ENCODE results near the gene ASTL.

ASTL gene

DNA sequence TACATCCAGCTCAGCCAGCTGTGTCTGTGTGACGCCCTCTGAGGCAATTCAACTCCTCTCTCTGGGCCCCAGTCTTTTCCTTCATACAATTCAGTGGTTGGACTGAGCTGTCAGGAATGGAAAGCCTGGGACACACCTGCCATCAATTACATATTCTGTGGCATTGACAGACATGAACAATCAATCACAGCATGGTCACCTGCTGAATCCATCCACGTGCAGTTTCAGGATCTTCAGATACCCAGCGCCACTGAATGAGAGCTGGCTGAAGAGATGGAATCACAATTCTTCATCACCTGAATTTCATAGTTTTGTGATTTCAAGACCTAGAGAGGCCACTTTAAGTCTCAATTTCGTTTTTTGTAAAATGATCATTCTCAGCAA lies 27.1 kb downstream of the ASTL start:
- DNase-seq = no peak

DNA sequence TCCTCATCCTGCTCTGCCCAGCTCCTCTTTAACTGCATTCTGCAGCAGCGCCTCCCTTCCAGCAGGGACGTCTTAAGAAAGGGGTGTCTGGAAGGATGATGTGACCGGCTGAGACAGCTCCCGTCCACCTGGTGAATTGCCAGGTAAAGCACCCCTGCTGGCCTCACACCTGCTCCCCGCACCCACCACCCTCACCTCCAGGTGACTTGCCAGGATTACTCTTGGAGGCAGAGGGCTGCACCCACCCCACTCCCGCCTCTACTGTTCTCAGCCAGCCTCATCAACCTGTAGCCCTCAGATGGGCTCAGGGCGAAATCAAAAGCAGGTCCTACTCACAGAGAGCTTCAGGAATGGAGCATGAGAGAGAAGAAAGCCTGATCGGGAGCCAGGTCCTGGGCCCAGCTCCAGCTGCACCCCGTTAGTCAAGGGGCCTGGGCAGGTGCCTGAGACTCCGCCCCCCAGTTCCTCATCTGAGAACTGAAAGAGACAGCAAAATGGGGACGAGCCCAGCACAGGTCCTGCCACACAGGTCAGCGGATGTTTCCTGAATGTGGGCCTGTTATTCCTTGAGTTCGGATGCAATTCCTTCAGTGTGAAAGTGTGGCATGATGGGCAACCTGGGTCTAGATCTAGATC lies 27.6 kb downstream of the ASTL start:
- no peak for DNase-seq

DNA sequence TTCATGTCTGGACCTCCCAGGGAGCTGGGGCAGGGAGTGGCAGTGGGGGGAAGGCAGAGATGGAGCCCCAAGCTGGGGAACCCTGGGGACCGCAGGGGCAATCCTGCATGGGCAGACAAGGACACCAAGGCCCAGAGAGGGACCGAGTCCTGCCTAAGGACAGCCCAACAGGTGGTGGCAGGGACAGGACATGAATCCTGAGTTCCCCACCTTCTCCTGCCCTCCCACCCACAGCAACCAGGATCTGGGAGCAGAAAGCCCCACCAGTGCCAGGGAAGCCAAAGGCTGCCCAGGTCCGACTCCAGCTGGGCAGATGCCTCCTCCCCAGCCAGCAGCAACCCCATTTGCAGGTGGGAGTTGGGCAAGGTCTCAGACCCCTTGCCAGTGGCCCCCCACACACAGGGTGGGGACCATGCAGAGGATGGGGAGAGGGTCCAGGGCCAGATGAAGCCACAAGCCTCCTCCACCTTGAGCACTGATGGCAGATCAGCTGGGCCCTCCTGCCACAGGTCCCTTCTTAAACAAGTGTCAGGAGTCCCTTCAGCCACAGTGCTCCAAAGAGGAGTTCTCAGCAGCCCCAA lies 28.3 kb downstream of the ASTL start:
- no peak for DNase-seq

DNA sequence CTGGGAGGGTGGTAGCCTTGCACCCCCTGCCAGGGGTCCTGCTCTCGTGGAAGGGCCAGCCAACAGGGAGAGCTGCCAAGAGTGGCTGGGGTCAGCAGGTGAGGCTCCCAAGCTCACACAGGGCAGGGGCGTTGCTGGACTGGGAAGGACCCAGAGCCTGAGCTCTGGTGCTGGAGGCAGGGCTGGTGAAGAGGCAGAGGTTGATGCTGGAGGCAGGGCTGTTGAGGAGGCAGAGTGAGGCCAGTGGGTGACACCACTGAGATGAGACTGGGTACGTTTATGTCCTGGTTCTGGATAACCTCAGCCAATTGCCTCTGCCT lies 29.0 kb downstream of the ASTL start:
- DNase-seq = no peak

DNA sequence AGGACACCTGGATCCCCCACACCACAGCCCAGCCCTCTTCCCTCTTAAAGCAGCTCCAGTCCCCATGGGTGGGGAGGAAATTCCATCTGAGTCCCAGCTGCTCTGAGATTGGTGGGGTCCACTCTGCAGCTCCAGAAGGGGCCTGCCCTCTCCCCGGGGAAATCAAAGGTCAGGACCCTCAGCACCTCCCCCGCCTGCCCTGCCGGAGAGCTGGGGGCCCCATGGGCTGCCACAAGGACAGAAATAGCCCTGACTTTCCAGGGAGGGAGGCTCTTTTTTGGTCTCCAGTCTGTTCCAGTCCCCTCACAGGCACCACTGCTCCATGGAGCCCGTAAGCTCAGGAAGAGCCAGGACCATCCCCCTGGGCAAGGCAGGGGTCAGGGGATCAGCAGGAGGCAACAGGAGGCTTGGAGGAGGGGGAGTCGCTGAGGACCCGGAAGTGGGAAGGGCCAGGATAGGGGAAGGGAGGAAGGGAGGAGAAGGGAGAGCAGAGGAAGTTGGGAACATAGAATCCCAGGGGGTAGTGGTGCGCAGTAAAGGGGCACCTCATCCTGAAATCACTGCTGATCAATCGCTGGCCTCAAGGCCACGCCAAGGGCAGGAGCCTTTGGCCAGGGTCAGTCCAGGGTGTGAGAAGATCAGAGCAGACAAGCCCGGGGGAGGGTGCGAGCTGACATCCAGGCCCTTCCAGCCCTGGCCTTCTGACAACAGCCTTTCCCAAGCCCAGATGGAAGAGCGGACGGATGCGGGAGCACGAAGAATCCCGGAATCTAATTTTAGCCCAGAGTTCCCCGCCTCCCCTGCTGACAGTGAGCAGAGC lies 29.6 kb downstream of the ASTL start:
- DNase-seq = no peak

DNA sequence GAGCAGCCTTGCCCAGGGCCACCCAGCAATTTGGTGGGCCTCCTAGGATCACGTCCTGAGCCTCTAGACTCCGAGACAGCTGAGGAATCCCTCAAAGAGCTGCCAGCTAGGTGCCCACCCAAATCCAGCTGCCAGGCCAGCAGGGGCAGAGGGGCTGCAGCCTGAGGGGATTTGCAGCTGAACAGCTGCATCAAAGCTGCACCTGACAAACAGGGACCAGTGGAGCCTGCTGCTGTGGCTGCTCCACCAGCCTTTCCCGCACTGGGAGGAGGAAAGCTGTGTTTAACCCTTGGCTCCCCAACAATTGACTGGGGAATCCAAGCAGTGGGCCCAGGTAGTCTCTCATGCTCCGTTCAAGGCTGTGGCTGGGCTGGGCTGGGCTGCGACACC lies 30.2 kb downstream of the ASTL start:
- DNase-seq = no peak

DNA sequence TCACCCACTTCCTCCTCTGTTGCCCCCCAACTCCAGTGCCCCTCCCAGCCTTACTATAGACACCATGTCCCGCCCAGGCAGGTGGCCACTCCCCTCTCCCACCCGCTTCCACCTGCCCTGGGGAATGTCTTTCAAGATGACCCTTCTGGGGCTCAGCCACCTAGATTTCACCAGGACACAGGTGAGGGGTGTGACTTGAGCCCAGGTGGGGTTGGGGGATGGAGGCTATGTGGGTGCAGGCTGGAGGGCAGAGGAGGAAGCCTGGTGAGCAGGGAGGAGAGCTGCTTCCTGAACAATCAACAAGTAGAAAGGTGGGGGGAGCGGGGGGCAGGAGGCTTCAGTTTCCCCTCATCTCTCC lies 30.6 kb downstream of the ASTL start:
- DNase-seq = no peak

DNA sequence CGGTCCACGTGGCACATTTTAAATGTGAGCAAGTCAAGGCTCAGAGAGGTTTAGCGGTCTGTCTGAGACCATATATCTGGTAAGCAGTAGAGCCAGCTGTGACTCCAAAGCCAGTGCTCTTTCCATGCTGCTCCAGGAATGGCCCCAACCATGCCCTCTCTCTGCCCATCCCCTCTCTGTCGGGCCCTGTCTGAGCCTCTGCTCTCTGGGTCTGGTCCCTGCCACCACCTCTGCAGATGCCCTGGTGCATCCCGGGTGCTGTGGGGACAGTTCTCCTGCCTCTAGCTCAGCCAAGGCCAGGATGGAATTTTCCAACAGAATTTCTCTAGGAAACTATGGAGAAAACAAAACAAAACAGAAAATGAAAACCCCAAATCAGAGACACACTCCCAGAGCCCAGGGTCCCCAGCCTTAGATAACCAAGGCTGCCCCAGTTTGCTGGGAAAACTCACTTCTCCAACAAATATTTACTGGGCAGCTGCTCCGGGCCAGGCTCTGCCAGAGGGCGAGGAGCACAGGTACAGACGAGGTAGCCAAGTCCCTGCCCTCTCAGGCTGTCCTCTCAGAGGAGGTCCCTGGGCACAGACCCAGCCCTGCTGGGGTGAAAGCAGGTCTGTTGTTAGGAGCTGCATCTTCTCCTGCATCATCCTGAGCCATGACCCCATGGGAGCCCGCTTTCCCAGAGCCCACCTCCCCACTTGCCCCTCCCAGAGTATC lies 31.2 kb downstream of the ASTL start:
- DNase-seq = no peak

DNA sequence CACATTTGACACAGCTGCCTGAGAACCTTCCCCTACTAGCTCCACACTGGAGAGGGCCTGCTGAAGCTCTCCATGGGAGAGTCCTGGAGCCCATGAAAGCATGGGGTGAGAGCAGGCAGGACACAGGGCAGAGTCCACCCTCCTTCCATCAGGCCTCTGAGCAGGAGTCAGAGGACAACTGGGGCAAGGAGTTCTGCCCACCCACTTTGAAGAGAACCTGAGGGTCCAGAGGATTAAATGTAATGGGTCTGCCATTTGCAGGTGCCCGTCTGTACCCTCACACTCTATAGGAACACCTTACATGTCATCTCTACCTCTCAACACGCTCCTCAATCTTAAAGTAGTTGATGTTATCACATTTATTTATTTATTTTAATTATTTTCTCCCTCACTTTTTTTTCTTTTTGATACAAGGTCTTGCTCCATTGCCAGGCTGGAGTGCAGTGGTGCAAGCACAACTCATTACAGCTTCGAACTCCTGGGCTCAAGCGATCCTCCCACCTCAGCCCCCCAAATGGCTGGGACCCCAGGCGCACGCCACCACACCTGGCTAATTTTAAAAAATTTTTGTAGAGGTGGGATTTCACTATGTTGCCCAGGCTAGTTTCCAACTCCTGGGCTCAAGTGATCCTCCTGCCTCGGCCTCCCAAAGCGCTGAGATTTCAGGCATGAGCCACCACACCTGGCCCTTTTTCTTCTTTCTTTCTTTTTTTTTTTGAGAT lies 32.1 kb downstream of the ASTL start:
- no peak for DNase-seq

DNA sequence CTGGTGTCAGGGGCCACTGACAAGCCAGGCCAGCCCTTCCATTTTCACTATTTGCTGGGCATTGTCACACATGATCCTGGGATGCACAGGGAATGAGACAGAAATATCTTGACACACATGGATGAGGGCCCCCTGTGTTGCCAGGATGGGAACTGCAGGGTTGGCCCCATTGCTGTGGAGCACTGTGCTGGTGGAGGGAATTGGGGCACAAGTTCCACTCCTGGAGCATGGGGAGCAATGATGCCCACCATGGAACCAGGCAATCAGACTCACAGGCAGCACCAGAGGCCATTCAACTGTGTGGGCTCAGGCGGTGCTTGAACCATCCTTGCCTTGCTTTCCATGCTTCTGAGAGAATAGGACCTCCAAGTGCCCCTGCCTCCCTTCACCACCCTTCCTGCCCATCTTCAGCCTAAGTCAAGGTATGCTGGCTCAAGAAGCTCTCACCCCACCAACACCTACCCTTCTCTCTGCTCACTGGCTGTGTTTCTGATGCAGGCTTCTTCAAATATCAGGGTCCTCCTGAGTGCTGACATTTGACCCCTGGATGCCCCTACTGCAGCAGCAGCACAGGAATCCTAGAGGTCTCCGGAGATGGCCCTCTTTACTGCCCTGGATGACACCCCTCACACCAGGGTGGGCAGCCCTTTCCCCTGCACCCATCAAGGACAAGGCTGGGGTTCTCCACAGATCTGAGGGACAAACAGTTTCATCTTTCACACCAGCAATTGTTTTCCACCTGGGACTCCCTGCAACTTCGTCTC lies 33.0 kb downstream of the ASTL start:
- no peak for DNase-seq

DNA sequence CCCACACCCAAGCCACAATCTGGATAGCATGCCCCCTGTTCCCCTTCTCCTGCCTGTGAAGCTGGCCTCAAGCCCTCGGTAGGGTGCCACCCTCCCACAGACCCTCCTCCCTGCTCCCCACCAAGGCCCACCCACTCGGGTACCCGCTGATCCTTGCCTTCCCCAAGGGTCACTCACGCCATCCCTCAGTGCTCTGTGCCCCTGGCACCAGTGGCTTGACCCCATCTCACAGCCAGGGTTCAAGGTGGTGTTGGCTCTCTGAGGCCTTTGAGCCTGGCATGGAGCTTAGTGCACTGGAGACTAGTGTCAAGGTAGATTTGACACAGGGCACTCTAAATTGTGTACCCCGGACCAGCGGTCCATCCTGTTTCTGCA lies 33.8 kb downstream of the ASTL start:
- no peak for DNase-seq

DNA sequence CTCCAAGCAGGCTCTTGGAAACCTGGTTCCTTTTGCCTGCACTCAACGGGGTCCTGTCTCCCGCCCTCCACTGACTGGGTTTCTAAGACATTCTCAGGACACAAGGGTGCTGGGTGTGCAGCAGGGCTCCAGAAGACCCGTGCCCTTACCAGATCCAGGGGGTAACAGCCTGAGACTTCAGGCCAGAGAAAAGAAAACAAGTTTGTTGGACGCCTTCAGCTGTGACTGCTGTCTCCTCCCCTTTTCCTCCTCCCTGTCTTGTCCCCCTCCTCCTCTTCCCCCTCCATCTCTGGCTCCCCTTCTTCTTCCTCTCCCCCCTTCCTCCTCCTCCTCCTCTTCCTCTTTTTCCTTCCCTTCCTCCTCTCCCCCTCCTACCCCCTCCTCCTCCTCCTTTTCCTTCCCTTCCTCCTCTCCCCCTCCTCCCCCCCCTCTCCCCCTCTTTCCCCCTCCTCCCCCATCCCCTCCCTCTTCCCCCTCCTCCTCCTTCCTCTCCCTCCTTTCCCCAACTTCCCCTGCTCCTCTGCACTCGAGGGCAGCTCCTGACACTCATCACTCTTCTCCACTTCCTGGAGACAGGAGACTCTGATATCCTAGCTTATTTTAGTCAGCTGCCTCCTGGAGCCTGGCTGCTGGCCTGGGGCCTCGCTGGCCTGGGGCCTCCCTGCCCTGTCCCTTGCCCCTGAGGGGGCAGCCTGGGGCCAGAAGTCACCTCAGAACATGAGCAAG lies 34.4 kb downstream of the ASTL start:
- DNase-seq = no peak

DNA sequence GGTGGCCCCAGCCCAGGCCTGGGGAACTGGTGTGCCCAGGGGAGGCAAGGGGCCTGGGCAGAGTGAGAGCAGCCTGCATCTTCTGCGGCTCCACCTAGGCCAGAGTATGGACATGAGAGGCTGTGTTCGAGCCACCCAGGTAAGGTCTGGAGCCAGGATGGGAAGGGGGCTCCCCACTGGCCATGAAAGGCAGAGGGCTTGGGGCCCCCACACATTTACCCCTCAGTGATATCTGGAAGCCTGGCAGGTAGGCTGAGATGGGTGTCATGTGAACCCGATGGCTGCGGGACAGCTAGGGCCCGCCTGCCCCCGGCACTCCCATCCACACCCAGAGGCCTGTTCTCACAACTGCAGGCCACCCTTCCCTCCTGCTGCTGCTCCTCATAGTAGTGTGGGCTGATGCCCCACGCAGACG lies 35.1 kb downstream of the ASTL start:
- DNase-seq = no peak

DNA sequence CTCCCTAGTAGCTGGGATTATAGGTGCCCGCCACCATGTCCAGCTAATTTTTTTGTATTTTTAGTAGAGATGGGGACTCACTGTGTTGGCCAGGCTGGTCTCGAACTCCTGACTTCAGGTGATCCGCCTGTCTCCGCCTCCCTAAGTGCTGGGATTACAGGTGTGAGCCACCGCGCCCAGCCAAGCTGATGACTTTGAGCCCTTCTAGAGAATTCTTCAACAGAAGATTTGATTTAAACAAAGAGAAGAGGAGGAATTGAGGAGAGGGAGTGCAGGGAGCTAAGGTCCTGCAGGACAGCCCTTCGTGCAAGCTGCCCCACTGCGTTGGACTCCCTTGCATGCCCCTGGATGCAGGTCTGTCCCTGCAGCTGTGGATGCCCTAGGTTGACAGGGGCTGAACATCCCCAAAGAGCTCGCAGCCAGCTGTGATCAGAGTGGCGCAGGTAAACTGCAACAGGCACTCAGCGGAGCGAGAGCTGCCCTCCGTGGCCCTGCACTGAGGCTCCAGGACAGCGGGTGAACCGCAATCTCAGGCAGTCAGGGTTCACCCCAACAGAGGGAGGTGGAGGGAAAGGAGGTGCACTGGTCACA lies 35.6 kb downstream of the ASTL start:
- no peak for DNase-seq

DNA sequence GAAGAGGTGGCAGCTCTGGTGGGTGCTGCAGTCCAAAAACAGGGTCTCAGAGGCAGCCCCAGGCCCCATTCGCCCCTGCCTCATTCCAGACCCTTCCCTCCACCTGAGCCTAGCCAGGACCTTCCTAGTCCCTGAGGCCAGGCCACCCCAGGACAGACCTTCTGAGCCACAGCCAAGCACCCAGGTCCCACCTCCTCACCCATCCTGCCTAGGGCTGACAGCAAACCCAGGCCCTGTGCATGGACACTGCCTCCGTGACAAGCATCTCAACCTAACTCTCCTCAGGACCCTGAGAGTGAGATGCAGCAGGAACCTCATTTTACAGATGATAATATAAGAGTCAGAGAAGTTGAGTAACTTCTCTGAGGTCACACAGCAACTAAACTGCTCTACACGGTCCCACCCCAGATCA lies 37.4 kb downstream of the ASTL start:
- DNase-seq = no peak

DNA sequence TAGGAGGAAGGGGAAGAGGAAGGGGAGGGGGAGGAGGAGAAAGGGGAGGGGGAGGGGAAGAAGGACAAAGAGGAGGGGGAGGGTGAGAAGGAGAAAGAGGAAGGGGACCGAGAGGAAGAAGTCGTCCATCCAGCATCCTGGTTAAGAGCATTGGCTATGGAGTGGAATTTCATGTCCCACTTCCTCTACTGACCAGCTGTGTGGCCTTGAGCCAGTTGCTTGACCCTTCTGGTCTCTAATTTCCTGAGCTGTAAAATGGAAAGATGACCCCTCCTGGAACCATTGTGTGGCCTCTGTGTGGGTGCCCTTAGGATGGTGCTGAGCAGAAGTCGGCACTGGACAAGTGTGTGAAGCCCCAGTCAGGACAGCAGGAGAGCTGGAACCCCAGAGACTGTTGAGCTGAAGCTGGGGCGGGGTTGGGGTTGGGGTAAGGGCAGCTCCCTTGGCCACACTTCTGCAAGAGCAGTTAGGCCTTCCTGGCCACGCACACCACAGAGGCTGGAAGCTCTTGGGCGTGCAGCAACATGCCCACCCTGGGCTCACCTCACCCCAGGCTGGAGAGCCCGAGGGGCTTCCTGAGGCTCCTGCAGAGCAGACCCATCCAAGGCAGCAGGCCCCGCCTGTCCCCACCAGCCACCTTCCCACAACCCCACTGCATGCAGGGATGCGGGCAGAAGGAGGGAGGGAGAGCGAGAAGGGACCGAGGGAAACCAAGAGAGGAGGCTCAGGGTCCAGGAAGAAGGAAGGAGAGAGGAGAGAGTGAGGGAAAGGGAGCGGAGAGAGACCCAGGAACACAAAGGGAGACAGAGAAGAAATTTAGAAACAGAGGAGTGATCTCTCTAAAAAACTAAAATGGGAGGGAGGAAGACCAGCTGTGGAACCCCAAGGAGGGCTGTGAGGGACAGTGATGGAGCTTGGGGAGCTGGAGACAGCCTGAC lies 38.2 kb downstream of the ASTL start:
- no peak for DNase-seq

DNA sequence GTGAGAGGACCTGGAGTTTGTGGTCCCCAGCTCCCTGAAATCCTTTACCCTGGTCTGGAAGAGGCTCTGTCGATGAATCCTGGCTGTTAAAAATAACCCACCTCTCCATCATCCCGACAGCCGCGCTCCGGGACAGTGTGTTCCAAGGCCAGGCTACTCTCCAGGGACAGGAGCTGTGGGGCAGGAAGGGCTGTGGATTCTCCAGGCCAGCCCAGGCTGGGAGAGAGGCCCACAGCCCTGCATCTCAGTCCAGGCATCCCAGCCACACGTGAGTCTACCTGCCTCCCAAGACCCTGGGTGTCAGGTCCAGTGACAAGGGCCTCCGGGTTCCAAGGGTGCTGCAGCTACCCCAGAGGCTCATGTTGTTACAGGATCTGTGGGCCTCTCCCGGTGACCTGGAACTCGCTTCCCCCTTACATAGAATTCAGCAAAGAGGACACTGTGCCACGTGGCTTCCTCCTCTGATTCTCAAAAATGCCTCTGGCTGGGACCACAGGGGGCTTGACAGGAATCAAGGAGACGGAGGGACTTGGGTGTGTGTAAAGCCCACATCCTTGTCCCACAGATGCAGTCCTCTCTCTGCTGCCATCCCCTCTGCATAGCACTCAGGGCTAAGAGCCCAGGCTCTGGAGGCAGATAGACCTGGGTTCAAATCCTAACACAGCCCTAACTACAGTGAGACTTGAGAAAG lies 39.3 kb downstream of the ASTL start:
- no peak for DNase-seq

DNA sequence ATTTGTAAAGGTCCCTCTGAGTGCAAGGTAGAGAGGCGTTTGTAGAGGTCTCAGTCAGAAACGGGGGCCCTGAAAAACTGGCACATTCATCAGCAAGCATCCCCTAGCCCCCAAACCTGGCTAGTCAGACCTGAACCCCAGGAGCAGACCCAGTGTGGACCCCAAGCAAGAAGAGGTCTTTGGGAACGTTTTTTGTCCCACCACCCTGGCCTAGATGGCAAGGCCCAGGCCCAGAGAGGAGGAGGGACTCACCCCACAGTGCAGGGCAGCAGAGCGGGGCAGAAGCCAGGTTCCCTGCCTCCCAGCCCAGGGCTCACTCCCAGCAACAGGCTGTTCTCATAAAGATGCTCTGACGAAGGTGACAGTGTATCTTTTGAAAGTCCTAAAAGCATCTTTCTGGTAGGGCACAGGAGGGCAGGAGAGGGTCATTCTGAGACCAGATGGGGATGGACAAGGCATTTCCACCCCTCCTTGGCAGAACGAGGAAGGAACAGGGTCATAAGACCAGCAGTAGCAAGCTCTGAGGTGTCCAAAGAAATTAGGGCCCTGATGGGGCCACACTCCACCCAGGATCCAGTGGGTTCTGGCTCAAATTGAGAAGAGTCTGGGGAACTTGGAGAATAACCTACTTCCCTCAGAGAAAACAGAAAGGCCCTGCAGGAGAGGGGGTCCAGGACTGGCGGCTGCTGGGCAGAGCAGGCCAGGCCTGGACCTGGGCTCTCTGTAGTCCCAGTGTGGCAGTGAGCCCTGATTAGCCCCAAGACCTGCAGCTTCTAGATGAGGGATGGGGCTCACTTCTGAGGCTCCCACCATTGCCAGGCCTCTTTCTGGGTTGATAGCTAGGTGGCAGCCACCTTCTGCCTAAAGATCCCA lies 40.1 kb downstream of the ASTL start:
- DNase-seq = no peak

DNA sequence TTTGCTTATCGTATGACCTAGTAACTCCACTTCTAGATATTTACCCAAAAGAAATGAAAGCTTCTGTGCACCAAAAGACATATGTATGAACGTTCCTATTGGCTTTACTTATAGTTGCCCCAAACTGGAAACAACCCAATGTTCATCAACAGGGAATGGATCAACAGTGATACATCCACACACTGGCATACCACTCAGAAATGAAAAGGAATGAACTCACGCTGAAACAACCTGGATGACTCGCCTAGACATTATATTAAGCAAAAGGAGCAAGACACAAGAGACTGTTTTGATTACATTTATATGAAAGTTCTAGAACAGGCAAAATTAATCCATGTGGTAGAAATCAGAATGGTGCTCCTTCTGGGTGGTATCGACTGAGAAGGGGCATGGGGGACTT lies 40.9 kb downstream of the ASTL start:
- no peak for DNase-seq
